ENCODE results near the gene TDRD12. TPM values are rescaled to one million over a fixed set of nuclear protein-coding genes. Genes with fewer than 3 reads are reported as not detected.
"Not testable (repeated sequence)": the region's sequence is repeated elsewhere in the genome, so short reads cannot be mapped to it uniquely, and the experiment has no call there.

The TDRD12 gene
- total RNA-seq, 1 experiment from 2014 or later: 0.33 TPM

- intact Hi-C loops (cut with micrococcal nuclease; ENCODE audit: unreplicated experiment): no loop called here
- no peak overlapping the region for H3K4me2 ChIP-seq
- no peak overlapping the region for H3K4me3 ChIP-seq
- no TSS peak for BruUV-seq (replicated peaks)
- POLR2A ChIA-PET (ENCODE audit: unreplicated experiment): no interaction called here
- H3K27ac ChIP-seq: no peak overlapping the region
- no peak for DNase-seq
- CTCF ChIA-PET: no interaction called here
- H3K27me3 ChIP-seq (ENCODE audit: insufficient read depth, low read depth): no peaks in the 10 kb centered on the region
- H4K20me1 ChIP-seq (ENCODE audit: insufficient read depth): peaks cover 15% of the 10 kb centered on the region
- H2AFZ ChIP-seq: no peak overlapping the region
- H3K9me3 ChIP-seq (ENCODE audit: insufficient read depth, low read depth): peaks cover 19% of the 10 kb centered on the region; the same call in 1 of the 2 replicates
- H3F3A ChIP-seq (ENCODE audit: insufficient read depth, low read depth): peaks cover 11% of the 10 kb centered on the region; the same call in 1 of the 2 replicates
- H3K9me2 ChIP-seq (ENCODE audit: insufficient read depth): no peaks in the 10 kb centered on the region
- peaks cover 6% of the 10 kb centered on the region; the same call in 1 of the 2 replicates for H3K4me1 ChIP-seq (replicated peaks; ENCODE audit: insufficient read depth)
- H3K36me3 ChIP-seq (ENCODE audit: low read depth): peaks cover 52% of the 10 kb centered on the region
- TF ChIP-seq EZH2 (IDR thresholded peaks at IDR 0.05; ENCODE audit: low read depth): no peak
- TF ChIP-seq CTCF (conservative IDR thresholded peaks at IDR 0.05): no peak
- peaks cover 94% of the 10 kb centered on the region for H3K79me2 ChIP-seq (ENCODE audit: low read depth)
Observed at GRCh38 chr19:32702010-32702409, 17.6 kb upstream of the TDRD12 start.

GRCh38 chr19:32704006-32704405 is 15.6 kb upstream of the TDRD12 start:
- Histone ChIP-seq H3K36me3 (ENCODE audit: low read depth) (peaks cover 48% of the 10 kb centered on the region), H3K79me2 (ENCODE audit: low read depth) (peaks cover 86% of the 10 kb centered on the region), H3F3A (ENCODE audit: insufficient read depth, low read depth) (peaks cover 11% of the 10 kb centered on the region; the same call in 1 of the 2 replicates), H3K9me3 (ENCODE audit: insufficient read depth, low read depth) (peaks cover 19% of the 10 kb centered on the region; the same call in 1 of the 2 replicates), H4K20me1 (ENCODE audit: insufficient read depth) (peaks cover 26% of the 10 kb centered on the region)
- H3K4me3 ChIP-seq; H3K4me2 ChIP-seq; intact Hi-C loops (cut with micrococcal nuclease; ENCODE audit: unreplicated experiment); DNase-seq; H2AFZ ChIP-seq; POLR2A ChIA-PET (ENCODE audit: unreplicated experiment); H3K9me2 ChIP-seq (ENCODE audit: insufficient read depth); H3K4me1 ChIP-seq (replicated peaks; ENCODE audit: insufficient read depth); H3K27ac ChIP-seq; H3K27me3 ChIP-seq (ENCODE audit: insufficient read depth, low read depth); CTCF ChIA-PET; BruUV-seq (replicated peaks): not testable (repeated sequence)

GRCh38 chr19:32708457-32708856 is 11.1 kb upstream of the TDRD12 start:
- CTCF ChIA-PET: no interaction called here
- no TSS peak for BruUV-seq (replicated peaks)
- H3K27ac ChIP-seq: no peak overlapping the region
- H3F3A ChIP-seq (ENCODE audit: insufficient read depth, low read depth): no peaks in the 10 kb centered on the region
- peaks cover 28% of the 10 kb centered on the region for H4K20me1 ChIP-seq (ENCODE audit: insufficient read depth)
- no peak overlapping the region for H3K4me3 ChIP-seq
- peaks cover 38% of the 10 kb centered on the region for H3K36me3 ChIP-seq (ENCODE audit: low read depth)
- H3K9me3 ChIP-seq (ENCODE audit: insufficient read depth, low read depth): peaks cover 10% of the 10 kb centered on the region; the same call in 1 of the 2 replicates
- no peaks in the 10 kb centered on the region for H3K9me2 ChIP-seq (ENCODE audit: insufficient read depth)
- no peaks in the 10 kb centered on the region for H3K27me3 ChIP-seq (ENCODE audit: insufficient read depth, low read depth)
- H2AFZ ChIP-seq: no peak overlapping the region
- no peak for DNase-seq
- no peaks in the 10 kb centered on the region for H3K4me1 ChIP-seq (replicated peaks; ENCODE audit: insufficient read depth)
- H3K4me2 ChIP-seq: no peak overlapping the region
- POLR2A ChIA-PET (ENCODE audit: unreplicated experiment): no interaction called here
- H3K79me2 ChIP-seq (ENCODE audit: low read depth): peaks cover 46% of the 10 kb centered on the region
- intact Hi-C loops (cut with micrococcal nuclease; ENCODE audit: unreplicated experiment): no loop called here
- TF ChIP-seq CTCF (conservative IDR thresholded peaks at IDR 0.05) (no peak), EZH2 (IDR thresholded peaks at IDR 0.05; ENCODE audit: low read depth) (no peak)

GRCh38 chr19:32709032-32709431 is 10.5 kb upstream of the TDRD12 start:
- Histone ChIP-seq H3K4me1 (replicated peaks; ENCODE audit: insufficient read depth) (no peaks in the 10 kb centered on the region), H3K36me3 (ENCODE audit: low read depth) (peaks cover 33% of the 10 kb centered on the region), H3F3A (ENCODE audit: insufficient read depth, low read depth) (no peaks in the 10 kb centered on the region), H3K9me3 (ENCODE audit: insufficient read depth, low read depth) (peaks cover 6% of the 10 kb centered on the region; the same call in 1 of the 2 replicates), H3K4me2 (no peak overlapping the region), H3K4me3 (no peak overlapping the region), H4K20me1 (ENCODE audit: insufficient read depth) (peaks cover 28% of the 10 kb centered on the region), H3K79me2 (ENCODE audit: low read depth) (peaks cover 40% of the 10 kb centered on the region), H2AFZ (no peak overlapping the region), H3K27me3 (ENCODE audit: insufficient read depth, low read depth) (no peaks in the 10 kb centered on the region), H3K27ac (no peak overlapping the region), H3K9me2 (ENCODE audit: insufficient read depth) (no peaks in the 10 kb centered on the region)
- intact Hi-C loops (cut with micrococcal nuclease; ENCODE audit: unreplicated experiment): no loop called here
- no peak for DNase-seq
- BruUV-seq (replicated peaks): no TSS peak
- no peak for TF ChIP-seq EZH2 (IDR thresholded peaks at IDR 0.05; ENCODE audit: low read depth)
- ChIA-PET CTCF (no interaction called here), POLR2A (ENCODE audit: unreplicated experiment) (no interaction called here)

All from PC-9 (cell line).